Stimulated activated CD8-positive, alpha-beta memory T cell treated with anti-CD3 and anti-CD28 coated beads, Interleukin-12 subunit alpha, Interleukin-12 subunit beta, amount 100 ng/mL, for 1 hour (primary cell): ENCODE results near the gene TRABD2B.

Experiments
- DNase-seq: peaks from one replicate; pipeline ENCODE4 v3.0.0-alpha.2; 2020; ENCODE audit warnings: low read depth

TRABD2B gene

GRCh38 chr1:47722909-47723580 lies 274.1 kb downstream of the TRABD2B start:
- DNase-seq: no peak

GRCh38 chr1:47722101-47722500 lies 275.1 kb downstream of the TRABD2B start:
- no peak for DNase-seq

GRCh38 chr1:47720111-47720510 lies 277.1 kb downstream of the TRABD2B start:
- DNase-seq: no peak

- DNase-seq: no peak
Observed at GRCh38 chr1:47717341-47717740, 279.8 kb downstream of the TRABD2B start.

- DNase-seq: no peak
Observed at GRCh38 chr1:47713975-47714767, 283.0 kb downstream of the TRABD2B start.

GRCh38 chr1:47713333-47713953 lies 283.7 kb downstream of the TRABD2B start:
- no peak for DNase-seq

- DNase-seq: no peak
Observed at GRCh38 chr1:47712596-47713299, 284.4 kb downstream of the TRABD2B start.

GRCh38 chr1:47711848-47712492 lies 285.2 kb downstream of the TRABD2B start:
- no peak for DNase-seq

- no peak for DNase-seq
Observed at GRCh38 chr1:47711184-47711847, 285.9 kb downstream of the TRABD2B start.
